ES-I3 (cell line): ENCODE data around the gene SIK3.

Source experiments
- H3K36me3 ChIP-seq: 2 replicates; pipeline ENCODE4 v1.6.1; 2013; ENCODE audit warnings: mild to moderate bottlenecking, low read length, control low read depth, moderate library complexity; ENCODE audit not compliant: insufficient read depth
- H3K4me1 ChIP-seq: 2 replicates; pipeline ENCODE4 v1.6.1; 2013; ENCODE audit warnings: mild to moderate bottlenecking, control low read depth, low read length; ENCODE audit not compliant: insufficient read depth
- H3K9ac ChIP-seq: 2 replicates; pipeline ENCODE4 v1.6.1; 2013; ENCODE audit warnings: low read depth, mild to moderate bottlenecking, low read length, moderate library complexity
- H3K9me3 ChIP-seq: 2 replicates; pipeline ENCODE4 v1.6.1; 2013; ENCODE audit warnings: mild to moderate bottlenecking, low read length, moderate library complexity; ENCODE audit not compliant: control insufficient read depth, insufficient read depth

SIK3 gene

GRCh38 chr11:116976941-116977570, 121.2 kb downstream of the SIK3 start:
- Histone ChIP-seq H3K9me3 (no peaks in the 10 kb centered on the region), H3K4me1 (0 out of 2 replicates have a peak, but pooled peaks cover 4% of the 10 kb centered on the region), H3K9ac (no peak overlapping the region), H3K36me3 (no peaks in the 10 kb centered on the region)

DNA sequence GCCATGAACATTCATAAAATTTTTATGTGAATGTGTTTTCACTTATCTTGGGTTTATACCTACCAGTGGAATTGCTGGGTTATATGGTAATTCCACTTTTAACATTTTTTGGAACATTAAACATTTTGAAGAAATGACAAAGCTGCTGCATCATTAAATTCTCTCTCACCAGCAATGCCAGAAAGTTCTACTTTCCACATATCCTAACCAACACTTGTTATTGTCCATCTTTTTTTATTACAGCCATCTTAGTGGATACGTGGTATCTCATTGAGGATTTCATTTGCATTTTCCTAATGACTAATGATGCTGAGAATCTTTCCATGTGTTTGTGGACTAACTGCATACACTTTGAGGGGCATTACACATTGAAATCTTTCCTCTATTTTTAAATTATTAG, 122.6 kb downstream of the SIK3 start:
- Histone ChIP-seq H3K4me1 (0 out of 2 replicates have a peak, but pooled peaks cover 4% of the 10 kb centered on the region), H3K36me3 (no peaks in the 10 kb centered on the region), H3K9ac (no peak overlapping the region), H3K9me3 (no peaks in the 10 kb centered on the region)

GRCh38 chr11:116973270-116973669, 125.0 kb downstream of the SIK3 start:
- Histone ChIP-seq H3K9me3 (no peaks in the 10 kb centered on the region), H3K4me1 (peaks cover 8% of the 10 kb centered on the region; the same call in 1 of the 2 replicates), H3K9ac (no peak overlapping the region), H3K36me3 (no peaks in the 10 kb centered on the region)

DNA sequence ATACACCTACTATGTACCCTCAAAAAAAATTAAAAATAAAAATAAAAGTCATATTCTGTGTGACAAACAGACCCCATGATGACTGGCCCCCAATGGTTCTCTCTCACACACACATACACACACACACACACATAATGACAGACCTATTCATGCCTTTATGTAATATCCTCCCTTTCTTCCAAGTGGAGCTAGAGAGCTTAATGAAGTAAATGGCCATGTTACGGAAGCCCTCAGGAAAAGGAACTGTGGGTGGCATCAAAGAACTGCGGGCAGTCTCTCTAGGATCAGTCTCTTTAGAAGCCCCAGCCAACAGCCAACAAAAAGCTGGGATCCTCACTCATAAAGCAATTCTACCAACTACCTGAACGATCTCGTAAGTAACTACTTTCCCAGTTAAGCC, 125.5 kb downstream of the SIK3 start:
- peaks cover 1% of the 10 kb centered on the region; the same call in 1 of the 2 replicates for H3K36me3 ChIP-seq
- no peaks in the 10 kb centered on the region for H3K9me3 ChIP-seq
- no peak overlapping the region for H3K9ac ChIP-seq
- peaks cover 8% of the 10 kb centered on the region; the same call in 1 of the 2 replicates for H3K4me1 ChIP-seq

DNA sequence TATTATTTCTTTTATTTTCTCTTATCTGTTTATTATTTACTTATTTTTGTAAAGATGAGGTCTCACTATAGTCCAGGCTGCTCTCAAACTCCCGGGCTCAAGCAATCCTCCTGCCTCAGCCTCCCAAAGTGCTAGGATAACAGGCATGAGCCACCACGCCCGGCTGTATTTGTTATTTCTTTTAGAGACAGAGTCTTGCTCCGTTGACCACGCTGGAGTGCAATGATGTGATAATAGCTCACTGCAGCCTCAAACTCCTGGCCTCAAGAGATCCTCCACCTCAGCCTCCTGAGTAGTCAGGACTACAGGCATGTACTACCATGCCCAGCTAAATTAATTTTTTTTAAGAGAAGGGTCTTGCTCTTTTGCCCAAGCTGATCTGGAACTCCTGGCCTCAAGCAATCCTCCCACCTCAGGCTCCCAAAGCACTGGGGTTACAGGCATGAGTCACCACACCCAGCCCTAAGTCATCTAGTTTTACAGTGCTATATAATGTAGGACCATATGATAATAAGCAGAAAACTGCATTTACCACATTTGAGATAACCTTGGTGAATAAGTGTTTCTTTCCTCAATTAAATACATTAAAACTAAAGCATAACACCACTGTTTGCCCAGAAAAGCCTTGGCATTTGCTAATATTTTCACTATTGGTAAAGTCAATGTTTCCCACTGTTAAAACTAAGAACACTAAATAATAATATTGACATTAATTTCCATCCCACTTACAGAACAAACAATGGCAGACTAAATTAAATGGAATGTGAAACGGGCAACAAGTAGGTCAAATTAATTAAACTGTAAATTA, 127.5 kb downstream of the SIK3 start:
- Histone ChIP-seq H3K9ac (no peak overlapping the region), H3K4me1 (peaks cover 4% of the 10 kb centered on the region; the same call in 1 of the 2 replicates), H3K36me3 (peaks cover 2% of the 10 kb centered on the region; the same call in 1 of the 2 replicates), H3K9me3 (no peaks in the 10 kb centered on the region)

DNA sequence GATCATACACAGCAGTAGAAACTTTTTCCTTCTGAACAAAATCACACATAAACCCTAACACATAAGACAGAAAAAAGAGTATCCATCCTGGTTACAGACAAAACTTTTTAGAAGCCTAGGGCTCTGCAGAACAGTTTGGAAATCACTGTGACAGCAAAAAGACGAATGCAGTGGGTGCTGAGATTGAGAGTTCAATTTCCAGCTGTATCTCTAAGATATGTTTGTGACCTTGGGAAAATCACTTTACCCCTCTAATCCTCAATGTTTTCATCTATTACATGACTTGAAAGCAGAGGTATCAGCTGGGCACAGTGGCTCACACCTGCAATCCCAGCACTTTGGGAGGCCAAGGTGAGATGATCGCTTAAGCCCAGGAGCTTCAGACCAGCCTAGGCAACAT, 128.5 kb downstream of the SIK3 start:
- Histone ChIP-seq H3K4me1 (peaks cover 4% of the 10 kb centered on the region; the same call in 1 of the 2 replicates), H3K9me3 (no peaks in the 10 kb centered on the region), H3K36me3 (peaks cover 2% of the 10 kb centered on the region; the same call in 1 of the 2 replicates), H3K9ac (no peak overlapping the region)

DNA sequence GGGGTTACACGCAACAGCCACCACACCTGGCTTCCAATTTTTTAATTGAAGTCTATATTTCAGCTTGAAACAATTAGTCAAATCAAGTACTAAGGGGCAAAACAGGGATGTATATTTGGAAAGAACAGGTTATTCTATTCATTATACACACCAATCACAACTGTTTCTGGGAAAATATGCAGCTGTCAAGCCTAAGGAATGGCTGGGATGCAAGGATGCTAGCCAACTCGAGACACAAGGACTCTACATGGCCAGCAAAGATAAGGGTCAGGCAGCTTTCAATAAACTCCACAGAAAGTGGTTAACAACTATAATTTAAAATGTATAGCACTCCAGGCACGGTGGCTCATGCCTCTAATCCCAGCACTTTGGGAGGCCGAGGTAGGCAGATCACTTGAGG, 134.0 kb downstream of the SIK3 start:
- peaks cover 2% of the 10 kb centered on the region; the same call in 1 of the 2 replicates for H3K36me3 ChIP-seq
- no peaks in the 10 kb centered on the region for H3K9me3 ChIP-seq
- H3K9ac ChIP-seq = no peak overlapping the region
- peaks cover 9% of the 10 kb centered on the region for H3K4me1 ChIP-seq

GRCh38 chr11:116963813-116964212, 134.4 kb downstream of the SIK3 start:
- Histone ChIP-seq H3K9me3 (no peaks in the 10 kb centered on the region), H3K36me3 (peaks cover 2% of the 10 kb centered on the region; the same call in 1 of the 2 replicates), H3K9ac (no peak overlapping the region), H3K4me1 (peaks cover 9% of the 10 kb centered on the region)

- Histone ChIP-seq H3K4me1 (peaks cover 5% of the 10 kb centered on the region; the same call in 1 of the 2 replicates), H3K36me3 (no peaks in the 10 kb centered on the region), H3K9ac (no peak overlapping the region), H3K9me3 (no peaks in the 10 kb centered on the region)
Measured at GRCh38 chr11:116962108-116962507, 136.1 kb downstream of the SIK3 start.

DNA sequence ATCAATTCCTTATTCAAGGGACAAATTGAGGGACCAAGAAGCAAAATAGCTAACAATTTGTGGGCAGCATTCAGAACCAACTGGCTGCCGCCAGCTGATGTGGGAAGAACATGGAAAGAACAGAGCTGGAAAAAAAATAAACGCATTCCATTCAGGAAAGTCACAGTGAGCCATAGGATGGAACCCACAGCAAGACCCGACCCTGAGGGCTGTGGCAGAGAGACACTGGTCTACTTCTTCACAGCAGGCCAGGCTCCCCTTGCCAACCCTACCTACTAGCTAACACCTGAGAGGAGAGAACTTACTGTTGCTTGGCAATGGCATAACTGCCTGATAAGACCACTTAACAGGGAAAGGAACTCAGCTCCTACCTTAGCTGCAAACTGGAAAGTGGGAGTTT, 137.3 kb downstream of the SIK3 start:
- H3K36me3 ChIP-seq = no peaks in the 10 kb centered on the region
- H3K9ac ChIP-seq = no peak overlapping the region
- no peaks in the 10 kb centered on the region for H3K9me3 ChIP-seq
- H3K4me1 ChIP-seq = peaks cover 6% of the 10 kb centered on the region

- peaks cover 10% of the 10 kb centered on the region for H3K4me1 ChIP-seq
- no peaks in the 10 kb centered on the region for H3K36me3 ChIP-seq
- no peaks in the 10 kb centered on the region for H3K9me3 ChIP-seq
- no peak overlapping the region for H3K9ac ChIP-seq
Measured at GRCh38 chr11:116958246-116958645, 140.0 kb downstream of the SIK3 start.

- H3K36me3 ChIP-seq = no peaks in the 10 kb centered on the region
- no peak overlapping the region for H3K9ac ChIP-seq
- no peaks in the 10 kb centered on the region for H3K9me3 ChIP-seq
- peaks cover 5% of the 10 kb centered on the region for H3K4me1 ChIP-seq
Measured at GRCh38 chr11:116955949-116956348, 142.3 kb downstream of the SIK3 start.

DNA sequence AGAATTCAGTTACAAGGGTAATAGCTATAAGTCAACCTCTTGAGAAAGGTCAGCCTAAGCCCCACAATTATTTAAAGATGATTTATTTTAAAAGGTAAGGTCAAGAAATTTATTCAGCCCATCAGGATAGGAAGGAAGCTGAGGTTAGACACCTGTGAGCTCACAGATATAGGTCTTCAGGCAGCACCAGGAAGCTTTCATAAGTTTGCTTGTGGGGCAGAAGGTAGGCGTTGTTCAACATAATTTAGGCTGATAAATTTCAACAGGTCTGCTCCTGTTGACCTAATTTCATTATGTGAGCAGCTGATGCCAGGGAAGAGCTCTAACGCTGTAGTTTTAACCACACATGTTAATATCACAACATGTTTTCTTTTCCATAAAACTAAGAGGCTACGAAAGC, 142.7 kb downstream of the SIK3 start:
- H3K36me3 ChIP-seq = no peaks in the 10 kb centered on the region
- H3K9ac ChIP-seq = no peak overlapping the region
- H3K4me1 ChIP-seq = peaks cover 5% of the 10 kb centered on the region; the same call in 1 of the 2 replicates

GRCh38 chr11:116953530-116954285, 144.5 kb downstream of the SIK3 start:
- Histone ChIP-seq H3K36me3 (no peaks in the 10 kb centered on the region; the same call in 1 of the 2 replicates), H3K9ac (no peak overlapping the region), H3K9me3 (no peaks in the 10 kb centered on the region), H3K4me1 (peaks cover 12% of the 10 kb centered on the region; the same call in 1 of the 2 replicates)

More for the DNA sequence above, 142.7 kb downstream of the SIK3 start:
- H3K9me3 ChIP-seq = no peaks in the 10 kb centered on the region
